GM12878 (cell line): Measurements from ENCODE around the gene SFI1. TPM values are rescaled to one million over a fixed set of nuclear protein-coding genes. Genes with fewer than 3 reads are reported as not detected.

ENCODE experiments used
- ATAC-seq: fragments of 200-7000 bp; cut with Tn5 transposase; 3 replicates; pipeline ENCODE4 v1.9.1; 2020; ENCODE audit warnings: mild to moderate bottlenecking, moderate library complexity
- BruUV-seq: library from RNA; stranded (reverse); fragments of 400-500 nt; replicated peaks from 2 replicates; lab custom pipeline; 2021; lab: Mats Ljungman, UMichigan
- CTCF ChIA-PET: fragments of 300-600 bp; sonication (Branson Sonifier 250); formaldehyde crosslinking; extraction: SDS; loops from one replicate; lab custom pipeline; 2021; ENCODE audit warnings: inconsistent platforms; lab: Yijun Ruan, JAX
- POLR2A ChIA-PET: fragments of 350-600 bp; formaldehyde crosslinking; extraction: SDS; loops from one replicate; lab custom pipeline; 2021; ENCODE audit warnings: inconsistent platforms; lab: Charles Lee
- RAD21 ChIA-PET: fragments of 300-600 bp; sonication (Branson Sonifier 250); formaldehyde crosslinking; loops from one replicate; lab custom pipeline; 2023; ENCODE audit warnings: antibody characterized with exemption; ENCODE audit not compliant: unreplicated experiment; lab: Charles Lee
- SMC1A ChIA-PET: fragments of 300-600 bp; sonication (Branson Sonifier 250); formaldehyde crosslinking; loops from one replicate; lab custom pipeline; 2023; ENCODE audit not compliant: unreplicated experiment, uncharacterized antibody; lab: Charles Lee
- DNase-seq: peaks from one replicate; pipeline ENCODE4 v3.0.0-alpha.2; 2011; ENCODE audit warnings: low read depth, low spot score
- FAIRE-seq: peaks from 3 replicates; lab custom pipeline; 2011; peaks lifted over from hg19 to GRCh38; lab: Jason Lieb, UNC
- H2AFZ ChIP-seq: 2 replicates; pipeline ENCODE4 v1.6.0; 2011; ENCODE audit warnings: low read depth, low read length, control low read depth; ENCODE audit not compliant: control insufficient read depth
- H3K27ac ChIP-seq: 2 replicates; pipeline ENCODE4 v1.5.1; 2011; ENCODE audit warnings: control low read depth; ENCODE audit not compliant: control insufficient read depth, insufficient read depth
- H3K27me3 ChIP-seq, 2 experiments: replicated peaks in 1 of 2; 2 replicates each; pipeline versions ENCODE4 v1.6.0 to v1.6.1; 2011; ENCODE audit warnings: low read length in 1 of 2; ENCODE audit not compliant: control insufficient read depth in 2 of 2, insufficient read depth in 2 of 2
- H3K36me3 ChIP-seq, 2 experiments: 2 replicates each; pipeline ENCODE4 v1.5.1; 2011; ENCODE audit warnings: low read length in 1 of 2; ENCODE audit not compliant: control insufficient read depth in 2 of 2, insufficient read depth in 2 of 2
- H3K4me1 ChIP-seq: 2 replicates; pipeline ENCODE4 v1.6.1; 2011; ENCODE audit warnings: mild to moderate bottlenecking, low read length, moderate library complexity, mixed read lengths; ENCODE audit not compliant: control insufficient read depth, insufficient read depth
- H3K4me2 ChIP-seq: 2 replicates; pipeline ENCODE4 v1.6.0; 2011; ENCODE audit warnings: control low read depth; ENCODE audit not compliant: control insufficient read depth, insufficient read depth
- H3K4me3 ChIP-seq: fragments of 200-600 bp; sonication (generic); 2 replicates; pipeline ENCODE4 v1.5.1; 2016
- H3K79me2 ChIP-seq: 2 replicates; pipeline ENCODE4 v1.6.0; 2011; ENCODE audit warnings: low read length; ENCODE audit not compliant: control insufficient read depth, insufficient read depth
- H3K9ac ChIP-seq: 2 replicates; pipeline ENCODE4 v1.8.0; 2011; ENCODE audit warnings: low read length, control low read depth, mixed read lengths; ENCODE audit not compliant: control insufficient read depth, insufficient read depth
- H3K9me3 ChIP-seq: replicated peaks from 3 replicates; pipeline ENCODE4 v1.5.1; 2011; ENCODE audit warnings: mild to moderate bottlenecking, low read length; ENCODE audit not compliant: control insufficient read depth, insufficient read depth
- H4K20me1 ChIP-seq: 2 replicates; pipeline ENCODE4 v1.6.0; 2011; ENCODE audit not compliant: control insufficient read depth, insufficient read depth
- ATF7 ChIP-seq: fragments of 450-650 bp; IDR thresholded peaks from 2 replicates; pipeline ENCODE4 v1.6.1; 2016; ENCODE audit warnings: low read depth, mild to moderate bottlenecking
- BRCA1 ChIP-seq: IDR thresholded peaks from 2 replicates; pipeline ENCODE4 v1.6.1; 2011; ENCODE audit warnings: low read depth, low read length, improper control_type of control experiment
- HDGF ChIP-seq: fragments of 450-650 bp; IDR thresholded peaks from 2 replicates; pipeline ENCODE4 v1.6.1; 2016; ENCODE audit warnings: antibody characterized with exemption
- IKZF2 ChIP-seq, 2 experiments: fragments of 450-650 bp; IDR thresholded peaks; 2 replicates each; pipeline ENCODE4 v1.6.1; 2017; ENCODE audit warnings: mild to moderate bottlenecking in 2 of 2, moderate library complexity in 2 of 2
- MTA2 ChIP-seq: fragments of 450-650 bp; IDR thresholded peaks from 2 replicates; pipeline ENCODE4 v1.6.1; 2016; ENCODE audit warnings: low read depth, mild to moderate bottlenecking, moderate library complexity
- NFYB ChIP-seq: IDR thresholded peaks from 2 replicates; pipeline ENCODE4 v1.6.1; 2011; ENCODE audit warnings: low read depth, mild to moderate bottlenecking, low read length, improper control_type of control experiment, moderate library complexity; ENCODE audit not compliant: insufficient read depth
- PAX8 ChIP-seq: fragments of 450-650 bp; IDR thresholded peaks from 2 replicates; pipeline ENCODE4 v1.6.1; 2017; ENCODE audit warnings: mild to moderate bottlenecking, moderate library complexity
- REST ChIP-seq: IDR thresholded peaks from 2 replicates; pipeline ENCODE4 v1.6.1; 2012; ENCODE audit warnings: mild to moderate bottlenecking, low read depth, low read length
- ZBTB40 ChIP-seq: fragments of 450-650 bp; IDR thresholded peaks from 2 replicates; pipeline ENCODE4 v1.6.1; 2016; ENCODE audit warnings: mild to moderate bottlenecking, moderate library complexity, borderline replicate concordance
- ZNF384 ChIP-seq: IDR thresholded peaks from 2 replicates; pipeline ENCODE4 v1.6.1; 2012; ENCODE audit warnings: low read depth, mild to moderate bottlenecking, low read length, improper control_type of control experiment, borderline replicate concordance
- ZNF687 ChIP-seq: fragments of 450-650 bp; IDR thresholded peaks from 2 replicates; pipeline ENCODE4 v1.6.1; 2017; ENCODE audit warnings: mild to moderate bottlenecking, moderate library complexity
- ZZZ3 ChIP-seq: IDR thresholded peaks from 2 replicates; pipeline ENCODE4 v1.6.1; 2011; ENCODE audit warnings: low read depth; ENCODE audit not compliant: control insufficient read depth, insufficient read length
- WGBS: methylation state at CpG from one replicate; pipeline ENCODE4 v1.1.6; 2016; ENCODE audit warnings: low lambda C conversion rate; ENCODE audit not compliant: insufficient replicate concordance, insufficient coverage; ENCODE audit errors: missing lambda C conversion rate; 5-methylcytosine and 5-hydroxymethylcytosine counted together
- in situ Hi-C: fragments of 300-500 bp; cut with MboI; formaldehyde crosslinking; loops from 9 replicates; pipeline ENCODE4 v1.14.3; 2018; ENCODE audit warnings: mixed read lengths
- intact Hi-C: fragments of 100-400 bp; cut with micrococcal nuclease; formaldehyde crosslinking; loops from one replicate; pipeline ENCODE4 v1.14.2; 2022; ENCODE audit not compliant: unreplicated experiment
- polyA plus RNA-seq, 11 experiments: library from polyadenylated mRNA; depleted of rRNA in 4 of 11; unstranded in 6 of 11; stranded (reverse) in 5 of 11; fragments of >200 nt; fragmentation: Nextera tagmentation in 4 of 11; fragmentation: Illumina TruSeq in 1 of 11; extraction: Ambion mirVana in 4 of 11; extraction: Trizol in 1 of 11; gene quantifications; 1 replicate in 1 of 11; 2 replicates in 10 of 11; pipeline versions ENCODE4 v1.2.1 to v1.2.3, GENCODE V29; 2011 to 2016; ENCODE audit warnings: inconsistent platforms in 2 of 11, missing spikeins in 2 of 11, low read depth in 1 of 11
- total RNA-seq, 4 experiments: library from RNA; depleted of rRNA in 3 of 4; stranded (reverse); fragments of >200 nt in 3 of 4; fragmentation: Illumina TruSeq in 1 of 4; extraction: Trizol in 1 of 4; gene quantifications; 2 replicates each; pipeline versions ENCODE4 v1.2.1 to v1.2.3, GENCODE V29; 2013 to 2021

SFI1 gene
- total and polyA plus RNA-seq, 10 of the 15 experiments (the other 5 are each of a cell fraction or from before 2014, with no cell fraction given) = 6.3 to 70.1 (median 30.4) TPM

- Histone ChIP-seq H3K36me3 (no peaks in the 10 kb centered on the region), H2AFZ (peak overlapping the region; percentile 99), H3K4me2 (peak overlapping the region; percentile 91), H3K4me1 (peaks cover 12% of the 10 kb centered on the region), H3K4me3 (peak overlapping the region; percentile 79), H3K27ac (no peak overlapping the region; the same call in 1 of the 2 replicates), H4K20me1 (no peaks in the 10 kb centered on the region; the same call in 1 of the 2 replicates), H3K9me3 (no peaks in the 10 kb centered on the region), H3K27me3 (no peaks in the 10 kb centered on the region), H3K79me2 (peaks cover 33% of the 10 kb centered on the region), H3K9ac (peak overlapping the region; percentile 76; the same call in 1 of the 2 replicates)
- ATAC-seq (no peak), FAIRE-seq (no peak), DNase-seq (no peak)
- ChIA-PET POLR2A (interaction anchor here (0.6 to 1.9 kb wide), 13 partner anchors 10 to 290 kb away, joined by 3 to 28 read pairs (median 3); partner anchors contain the start of gene DEPDC5), SMC1A (interaction anchor here (0.8 to 10.8 kb wide), 12 partner anchors 13 to 308 kb away, joined by 3 to 99 read pairs (median 5); partner anchors contain the start of genes PRR14L and YWHAH), CTCF (interaction anchor here (0.7 to 9.1 kb wide), 12 partner anchors 11 to 418 kb away, joined by 3 to 140 read pairs (median 4); no protein-coding TSS in a partner anchor), RAD21 (interaction anchor here (0.6 to 2.8 kb wide), 15 partner anchors 9 to 308 kb away, joined by 3 to 49 read pairs (median 5); no protein-coding TSS in a partner anchor)
- intact Hi-C loops (loop anchor here (2.0 to 10.0 kb wide), 2 partner anchors 14 to 92 kb away; partner anchors contain the start of genes DEPDC5 and PRR14L), in situ Hi-C loops (loop anchor here (5.0 to 10.0 kb wide), 2 partner anchors 285 to 412 kb away; no protein-coding TSS in a partner anchor)
- TSS peak; percentile 92 for BruUV-seq
- 24% methylated on average over 8 of the region's 8 CpGs for WGBS
- TF ChIP-seq NFYB (no peak), BRCA1 (no peak), HDGF (no peak), PAX8 (no peak), REST (no peak), MTA2 (no peak), ZNF687 (no peak), ZZZ3 (no peak), ATF7 (no peak), ZBTB40 (no peak), ZNF384 (no peak), IKZF2 (IDR thresholded peaks at IDR 0.05) (no peak)
Observed at GRCh38 chr22:31662668-31663037, 166.3 kb downstream of the SFI1 start.
